GM10248 (cell line): ENCODE measurements around the gene HAO2.
"Not testable (repeated sequence)": the region's sequence is repeated elsewhere in the genome, so short reads cannot be mapped to it uniquely, and the experiment has no call there.

Experiments
- CTCF ChIA-PET: fragments of 300-600 bp; sonication (Branson Sonifier 250); formaldehyde crosslinking; extraction: SDS; loops from one replicate; lab custom pipeline; 2021; ENCODE audit warnings: antibody characterized with exemption; lab: Yijun Ruan, JAX
- POLR2A ChIA-PET: fragments of 350-650 bp; sonication (Branson Sonifier 250); formaldehyde crosslinking; extraction: SDS; loops from one replicate; lab custom pipeline; 2020; ENCODE audit warnings: antibody characterized with exemption; lab: Yijun Ruan, JAX
- DNase-seq: peaks from one replicate; pipeline ENCODE4 v3.0.0; 2012; ENCODE audit errors: extremely low spot score
- CTCF ChIP-seq: IDR thresholded peaks from 2 replicates; pipeline ENCODE4 v1.5.1; 2012; ENCODE audit warnings: mild to moderate bottlenecking, low read depth; ENCODE audit errors: extremely low read depth, missing control alignments, control extremely low read depth

The HAO2 gene

GRCh38 chr1:119332622-119333021 is 36.0 kb upstream of the HAO2 start:
- ChIA-PET POLR2A (no interaction called here), CTCF (interaction anchor here (1.2 kb wide), 2 partner anchors 15 to 56 kb away, joined by 3 read pairs; no protein-coding TSS in a partner anchor)
- no peak for TF ChIP-seq CTCF
- no peak for DNase-seq

GRCh38 chr1:119333163-119333896 is 35.3 kb upstream of the HAO2 start:
- DNase-seq: no peak
- ChIA-PET POLR2A (no interaction called here), CTCF (interaction anchor here (1.1 to 1.3 kb wide), 3 partner anchors 9 to 57 kb away, joined by 3 to 8 read pairs (median 3); no protein-coding TSS in a partner anchor)
- TF ChIP-seq CTCF: no peak

GRCh38 chr1:119333897-119334250 is 34.7 kb upstream of the HAO2 start:
- CTCF ChIA-PET: interaction anchor here (1.1 to 1.3 kb wide), 2 partner anchors 10 to 39 kb away, joined by 3 to 8 read pairs; no protein-coding TSS in a partner anchor
- POLR2A ChIA-PET, DNase-seq: not testable (repeated sequence)

GRCh38 chr1:119336848-119337247 is 31.7 kb upstream of the HAO2 start:
- POLR2A ChIA-PET: no interaction called here
- CTCF ChIA-PET: interaction anchor here (0.8 to 1.4 kb wide), 2 partner anchors 8 to 13 kb away, joined by 3 to 4 read pairs; no protein-coding TSS in a partner anchor
- no peak for DNase-seq
- TF ChIP-seq CTCF: no peak

GRCh38 chr1:119338004-119338403 is 30.6 kb upstream of the HAO2 start:
- no peak for TF ChIP-seq CTCF
- CTCF ChIA-PET: no interaction called here
- no peak for DNase-seq
- POLR2A ChIA-PET: no interaction called here

- CTCF ChIA-PET: interaction anchor here (1.2 to 2.2 kb wide), 2 partner anchors 11 to 24 kb away, joined by 3 to 4 read pairs; no protein-coding TSS in a partner anchor
- no peak for TF ChIP-seq CTCF
- POLR2A ChIA-PET: no interaction called here
- no peak for DNase-seq
Measured at GRCh38 chr1:119338757-119339156, 29.8 kb upstream of the HAO2 start.

GRCh38 chr1:119340861-119341261 is 27.7 kb upstream of the HAO2 start:
- POLR2A ChIA-PET: no interaction called here
- TF ChIP-seq CTCF: no peak
- CTCF ChIA-PET: interaction anchor here (2.2 kb wide), 1 partner anchor 9 kb away, joined by 4 read pairs; no protein-coding TSS in a partner anchor
- no peak for DNase-seq
